Left ventricle myocardium inferior (tissue), 1 donor: ENCODE results near the gene RUNX3. TPM values are rescaled to one million over a fixed set of nuclear protein-coding genes. Genes with fewer than 3 reads are reported as not detected.

ENCODE experiments used
- DNase-seq: peaks from one replicate; pipeline ENCODE4 v3.0.0-alpha.2; 2020
- H3K27ac ChIP-seq: fragments of 200-600 bp; replicated peaks from 2 replicates; pipeline ENCODE4 v1.8.0; 2021
- H3K27me3 ChIP-seq: fragments of 200-600 bp; 2 replicates; pipeline ENCODE4 v1.8.0; 2021; ENCODE audit warnings: low read depth
- H3K36me3 ChIP-seq: fragments of 200-600 bp; 2 replicates; pipeline ENCODE4 v1.8.0; 2021
- H3K4me1 ChIP-seq: fragments of 200-600 bp; 2 replicates; pipeline ENCODE4 v1.8.0; 2021
- H3K4me3 ChIP-seq: fragments of 200-600 bp; 2 replicates; pipeline ENCODE4 v1.8.0; 2021; ENCODE audit warnings: mild to moderate bottlenecking, moderate library complexity
- H3K9me3 ChIP-seq: fragments of 200-600 bp; replicated peaks from 2 replicates; pipeline ENCODE4 v1.8.0; 2021
- intact Hi-C: fragments of 100-400 bp; cut with micrococcal nuclease; formaldehyde crosslinking; loops from one replicate; pipeline ENCODE4 v1.11.0; 2022
- total RNA-seq: library from RNA; stranded (reverse); fragmentation: NEBNext Ultra II Directional; extraction: Animal tissue kit (Norgen Biotek cat#: 25700); gene quantifications from one replicate; pipeline ENCODE4 v1.2.1, GENCODE V29; 2021
- TF ChIP-seq, protein P1 (sequence below): fragments of 200-600 bp; IDR thresholded peaks from 2 replicates; pipeline ENCODE4 v1.8.0; 2021; ENCODE audit warnings: antibody characterized with exemption, mild to moderate bottlenecking, borderline replicate concordance
- donor health status: DM: no; HTN: yes; CAD: no; lungs with severe emphysema.

The RUNX3 gene
- total RNA-seq, 1 donor from 2014 or later: 0.52 TPM

DNA sequence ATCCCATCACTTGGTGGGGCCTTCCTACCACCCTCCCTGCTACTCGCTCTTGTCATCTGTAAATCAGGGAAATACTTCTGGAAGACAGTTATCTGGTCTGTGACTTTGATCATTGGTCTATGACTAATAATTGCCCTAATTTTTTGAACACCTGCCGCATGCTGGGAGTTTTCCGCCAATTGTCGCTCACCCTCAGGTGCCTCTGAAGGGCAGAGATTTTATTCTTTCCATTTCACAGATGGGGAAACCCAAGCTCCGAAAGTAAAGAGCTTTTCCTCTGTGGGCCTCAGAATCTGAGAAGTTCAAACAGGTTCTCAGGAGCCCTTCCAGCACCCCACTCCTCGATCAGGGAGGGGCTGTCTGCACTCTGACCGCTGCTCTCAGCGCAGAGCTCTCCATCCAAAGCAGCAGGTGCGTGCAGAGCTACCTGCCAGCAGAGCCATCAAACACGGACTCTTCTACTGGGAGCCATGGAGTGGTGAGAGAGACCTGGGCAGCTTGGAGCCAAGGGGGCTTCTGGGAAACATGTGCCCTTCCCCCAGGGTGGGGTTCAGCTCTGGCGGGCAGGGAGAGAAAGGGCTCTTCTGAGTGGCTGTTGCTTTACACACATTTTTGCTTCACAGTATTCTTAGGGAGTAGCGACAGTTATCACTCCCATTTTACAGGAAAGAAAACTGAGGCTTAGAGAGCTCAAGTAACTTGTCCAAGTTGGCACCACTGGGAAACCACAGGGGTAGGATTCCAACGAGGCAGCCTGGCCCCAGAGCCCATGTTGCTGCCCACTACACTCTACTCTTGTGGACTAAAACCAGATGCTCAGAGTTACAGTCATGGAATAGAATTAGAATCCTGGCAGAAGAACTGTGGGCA lies 5.8 kb upstream of the RUNX3 start:
- Histone ChIP-seq H3K9me3 (no peaks in the 10 kb centered on the region), H3K27me3 (peaks cover 72% of the 10 kb centered on the region), H3K27ac (no peak overlapping the region), H3K4me1 (peaks cover 18% of the 10 kb centered on the region), H3K36me3 (no peaks in the 10 kb centered on the region), H3K4me3 (no peak overlapping the region)
- DNase-seq: no peak
- TF ChIP-seq, protein P1, sequence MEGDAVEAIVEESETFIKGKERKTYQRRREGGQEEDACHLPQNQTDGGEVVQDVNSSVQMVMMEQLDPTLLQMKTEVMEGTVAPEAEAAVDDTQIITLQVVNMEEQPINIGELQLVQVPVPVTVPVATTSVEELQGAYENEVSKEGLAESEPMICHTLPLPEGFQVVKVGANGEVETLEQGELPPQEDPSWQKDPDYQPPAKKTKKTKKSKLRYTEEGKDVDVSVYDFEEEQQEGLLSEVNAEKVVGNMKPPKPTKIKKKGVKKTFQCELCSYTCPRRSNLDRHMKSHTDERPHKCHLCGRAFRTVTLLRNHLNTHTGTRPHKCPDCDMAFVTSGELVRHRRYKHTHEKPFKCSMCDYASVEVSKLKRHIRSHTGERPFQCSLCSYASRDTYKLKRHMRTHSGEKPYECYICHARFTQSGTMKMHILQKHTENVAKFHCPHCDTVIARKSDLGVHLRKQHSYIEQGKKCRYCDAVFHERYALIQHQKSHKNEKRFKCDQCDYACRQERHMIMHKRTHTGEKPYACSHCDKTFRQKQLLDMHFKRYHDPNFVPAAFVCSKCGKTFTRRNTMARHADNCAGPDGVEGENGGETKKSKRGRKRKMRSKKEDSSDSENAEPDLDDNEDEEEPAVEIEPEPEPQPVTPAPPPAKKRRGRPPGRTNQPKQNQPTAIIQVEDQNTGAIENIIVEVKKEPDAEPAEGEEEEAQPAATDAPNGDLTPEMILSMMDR: no peak
- intact Hi-C loops: no loop called here

DNA sequence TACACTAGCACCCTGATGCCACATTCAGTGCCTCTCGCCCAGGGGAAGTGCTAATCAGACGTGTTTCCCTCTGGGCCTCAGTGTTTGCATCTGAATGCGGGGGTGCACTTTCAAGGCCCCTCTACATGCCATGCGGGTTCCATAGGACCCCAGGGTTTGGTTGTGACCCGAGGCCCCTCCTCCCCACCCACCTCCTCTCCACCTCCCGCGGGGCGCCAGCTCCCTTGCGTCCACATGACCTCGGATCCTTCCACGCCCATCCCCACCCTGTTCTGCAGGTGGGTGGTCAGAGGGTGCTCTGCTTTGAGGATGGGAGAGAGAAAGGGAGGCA lies 5.1 kb upstream of the RUNX3 start:
- Histone ChIP-seq H3K4me3 (no peak overlapping the region), H3K4me1 (peaks cover 25% of the 10 kb centered on the region), H3K27me3 (peaks cover 79% of the 10 kb centered on the region), H3K9me3 (no peaks in the 10 kb centered on the region), H3K27ac (no peak overlapping the region), H3K36me3 (no peaks in the 10 kb centered on the region)
- TF ChIP-seq, protein P1: no peak
- intact Hi-C loops: no loop called here
- no peak for DNase-seq

DNA sequence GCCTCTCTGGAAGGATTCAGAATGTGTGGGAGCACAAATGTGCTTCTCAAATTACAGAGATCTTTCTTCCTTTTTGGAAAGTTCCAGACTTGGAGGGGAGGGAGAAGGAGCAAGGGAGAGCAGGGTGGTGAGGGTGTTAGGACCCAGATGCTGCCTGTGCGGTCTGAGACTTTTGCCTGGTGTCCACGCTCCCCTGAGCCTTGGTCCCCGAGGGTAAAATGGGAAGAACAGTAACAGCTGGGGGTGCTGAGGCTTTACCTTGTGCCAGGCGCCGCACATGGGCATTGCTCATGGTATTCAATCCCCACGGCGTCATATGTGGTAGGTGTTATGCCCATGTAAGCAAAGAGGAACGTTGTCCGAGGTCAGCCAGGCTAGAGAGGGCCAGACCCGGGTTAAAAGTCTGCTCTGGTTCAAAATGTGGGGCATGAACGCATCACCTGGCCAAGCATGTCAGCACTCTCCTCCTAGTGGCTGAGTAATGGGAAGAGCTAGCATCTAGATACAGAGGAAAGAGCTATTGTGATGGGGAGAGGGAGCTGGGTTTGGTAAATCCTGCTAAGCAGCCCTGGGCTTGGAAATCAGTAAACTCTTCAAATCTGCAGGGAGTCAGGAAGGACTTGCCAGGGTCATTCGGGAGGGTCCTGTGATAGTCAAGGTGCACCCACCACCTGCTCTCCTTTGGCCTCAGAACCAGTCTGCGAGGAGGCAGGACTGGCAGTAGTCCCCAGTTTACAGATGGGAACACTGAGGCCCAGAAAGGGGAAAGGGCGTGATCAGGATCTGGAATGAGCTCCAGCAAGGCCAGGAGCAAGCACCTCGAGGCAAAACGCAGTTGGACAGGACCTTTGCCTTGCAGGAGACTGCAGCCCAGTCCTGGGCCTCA lies 4.5 kb upstream of the RUNX3 start:
- Histone ChIP-seq H3K9me3 (no peaks in the 10 kb centered on the region), H3K4me3 (no peak overlapping the region), H3K36me3 (no peaks in the 10 kb centered on the region), H3K27ac (no peak overlapping the region), H3K4me1 (peaks cover 28% of the 10 kb centered on the region), H3K27me3 (peaks cover 80% of the 10 kb centered on the region)
- TF ChIP-seq, protein P1: no peak
- DNase-seq: no peak
- intact Hi-C loops: no loop called here

DNA sequence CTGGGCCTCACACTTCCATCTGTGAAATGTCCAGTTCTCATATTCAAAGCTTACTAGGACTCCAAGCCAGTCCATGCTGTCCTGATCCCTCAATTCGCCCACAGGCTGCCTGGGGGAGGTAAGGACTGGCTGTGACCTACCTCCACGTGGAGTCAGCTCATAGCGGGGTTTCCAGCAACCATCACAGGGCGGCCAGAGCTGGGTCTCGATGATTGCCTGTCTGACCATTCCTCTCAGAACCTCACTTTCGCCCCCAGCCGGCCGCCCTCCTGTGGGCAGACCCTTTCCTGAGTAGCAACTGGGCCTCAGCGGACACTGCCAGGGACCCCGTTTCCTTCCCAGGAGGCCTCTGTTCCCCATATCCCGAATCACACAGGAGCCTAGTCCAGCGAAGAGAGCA lies 3.4 kb upstream of the RUNX3 start:
- no peaks in the 10 kb centered on the region for H3K9me3 ChIP-seq
- peaks cover 38% of the 10 kb centered on the region for H3K4me1 ChIP-seq
- intact Hi-C loops: no loop called here
- H3K27me3 ChIP-seq: peaks cover 89% of the 10 kb centered on the region
- H3K4me3 ChIP-seq: no peak overlapping the region
- no peak overlapping the region for H3K27ac ChIP-seq
- TF ChIP-seq, protein P1: no peak
- no peak for DNase-seq
- H3K36me3 ChIP-seq: no peaks in the 10 kb centered on the region

DNA sequence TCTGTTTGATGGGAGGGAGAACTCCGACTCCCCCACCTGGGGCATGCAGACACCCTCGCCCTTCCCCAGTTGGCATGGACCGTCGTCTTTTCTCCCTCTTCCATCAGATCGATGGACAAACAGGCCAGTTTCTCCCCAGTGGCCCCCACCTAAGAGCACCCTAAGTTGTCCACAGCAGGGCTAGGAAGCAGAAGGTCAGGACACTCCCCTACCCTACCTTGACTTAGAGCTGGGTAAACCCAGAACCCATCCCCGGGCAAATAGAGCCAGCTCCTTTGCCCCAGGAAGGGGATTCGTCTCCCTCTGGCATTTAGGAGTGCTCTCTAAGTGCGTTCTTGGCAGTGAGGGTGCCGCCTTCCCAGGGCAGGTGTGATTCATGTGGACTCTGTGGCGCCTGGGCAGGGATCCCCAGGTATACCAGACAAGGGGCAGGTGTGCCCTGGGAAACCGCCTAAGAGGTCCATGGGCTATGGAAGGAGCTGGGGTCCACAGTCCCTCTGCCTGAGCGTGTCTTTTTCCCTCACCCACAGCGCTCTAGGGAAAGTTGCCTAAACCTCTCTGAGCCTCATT lies 2.7 kb upstream of the RUNX3 start:
- no peak overlapping the region for H3K27ac ChIP-seq
- no peak overlapping the region for H3K4me3 ChIP-seq
- no peaks in the 10 kb centered on the region for H3K9me3 ChIP-seq
- intact Hi-C loops: no loop called here
- TF ChIP-seq, protein P1: no peak
- no peak for DNase-seq
- peaks cover 42% of the 10 kb centered on the region for H3K4me1 ChIP-seq
- no peaks in the 10 kb centered on the region for H3K36me3 ChIP-seq
- H3K27me3 ChIP-seq: peaks cover 94% of the 10 kb centered on the region
